HG03064 (cell line): Measurements from ENCODE around the gene MYOM1.

ENCODE experiments used
- ATAC-seq: cut with Tn5 transposase; IDR thresholded peaks from one replicate; pipeline ENCODE4 v1.9.1; 2021; ENCODE audit warnings: low read depth; ENCODE audit not compliant: unreplicated experiment

MYOM1 gene

GRCh38 chr18:3250237-3251107, 30.7 kb upstream of the MYOM1 start:
- no peak for ATAC-seq

- no peak for ATAC-seq
Observed at GRCh38 chr18:3248658-3249359, 29.0 kb upstream of the MYOM1 start.

- peak; percentile 0 for ATAC-seq
Observed at GRCh38 chr18:3248062-3248657, 28.4 kb upstream of the MYOM1 start.

DNA sequence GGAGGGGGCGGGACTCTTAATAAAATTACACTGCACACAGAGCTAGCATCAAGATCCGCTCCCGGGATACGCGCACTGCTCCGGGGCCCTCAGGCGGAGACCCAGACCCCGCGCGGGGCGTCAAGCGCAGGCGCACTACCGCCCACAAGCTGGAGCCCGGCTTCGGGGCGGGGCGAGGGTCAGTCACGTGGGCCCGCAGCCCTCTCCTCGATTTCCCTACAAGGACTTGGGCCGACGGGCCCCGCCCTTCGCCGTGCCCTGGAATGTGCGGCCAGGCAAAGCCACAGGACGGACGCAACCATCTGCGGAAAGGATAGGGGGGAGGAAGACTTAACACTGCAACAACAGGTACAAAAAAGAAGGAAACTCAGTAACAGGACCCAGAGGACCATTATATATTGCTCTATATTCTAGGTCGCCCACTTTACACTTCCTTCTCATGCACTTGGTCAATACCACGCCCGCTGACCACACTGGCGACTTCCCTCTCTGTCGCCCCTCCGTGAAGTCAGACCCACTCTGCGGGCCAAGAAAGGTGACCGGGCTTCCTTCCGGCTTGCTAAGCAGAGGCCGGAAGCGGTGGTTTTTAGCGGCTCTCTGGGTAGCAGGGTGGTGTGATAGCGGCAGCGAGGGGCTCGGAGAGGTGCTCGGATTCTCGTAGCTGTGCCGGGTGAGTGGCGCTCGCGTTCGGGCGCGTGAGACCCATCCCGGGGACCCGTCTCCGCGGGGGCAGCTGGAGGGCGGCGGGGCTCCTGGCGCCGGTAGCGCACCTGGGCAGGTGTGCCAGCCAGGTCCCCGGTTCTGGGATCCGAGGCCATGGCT, 27.7 kb upstream of the MYOM1 start, which contains the start of gene MYL12A:
MYL12A (plus strand) TSS at position 562 of the 822 bp plus-strand sequence. CDS start 5,447 bp downstream, outside the sequence.
- peak; percentile 76 for ATAC-seq

DNA sequence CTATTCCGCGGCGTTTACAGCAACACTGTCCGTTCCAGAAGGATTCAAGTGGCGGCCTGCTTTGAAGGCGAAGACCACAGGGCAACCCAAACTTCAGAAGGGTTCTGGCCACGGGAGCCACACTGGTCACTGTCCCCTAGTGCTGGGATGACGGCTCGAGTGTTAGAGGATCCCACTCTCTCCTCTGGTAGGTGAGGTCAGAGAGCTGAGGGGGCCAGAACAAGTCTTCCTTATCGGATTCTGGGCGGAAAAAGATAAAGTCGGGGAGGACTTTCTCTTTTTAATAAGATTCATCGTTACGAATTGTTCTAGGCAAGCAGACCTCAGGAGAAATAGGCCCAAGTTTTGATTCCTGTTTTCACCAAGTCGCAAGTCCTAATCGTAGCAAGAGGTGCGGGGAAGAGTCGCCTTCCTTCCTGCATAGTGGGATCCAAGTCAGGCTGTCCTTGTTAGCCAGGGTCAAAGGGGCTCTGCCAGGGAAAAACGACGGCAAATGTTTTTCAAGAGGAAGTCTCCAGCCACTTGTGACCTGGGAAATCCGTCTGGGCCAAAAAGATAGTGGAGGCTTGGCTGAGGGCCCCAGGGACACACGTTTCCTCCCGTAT, 27.0 kb upstream of the MYOM1 start:
- ATAC-seq = no peak

- peak; percentile 47 for ATAC-seq
Observed at GRCh38 chr18:3245853-3246634, 26.3 kb upstream of the MYOM1 start.

DNA sequence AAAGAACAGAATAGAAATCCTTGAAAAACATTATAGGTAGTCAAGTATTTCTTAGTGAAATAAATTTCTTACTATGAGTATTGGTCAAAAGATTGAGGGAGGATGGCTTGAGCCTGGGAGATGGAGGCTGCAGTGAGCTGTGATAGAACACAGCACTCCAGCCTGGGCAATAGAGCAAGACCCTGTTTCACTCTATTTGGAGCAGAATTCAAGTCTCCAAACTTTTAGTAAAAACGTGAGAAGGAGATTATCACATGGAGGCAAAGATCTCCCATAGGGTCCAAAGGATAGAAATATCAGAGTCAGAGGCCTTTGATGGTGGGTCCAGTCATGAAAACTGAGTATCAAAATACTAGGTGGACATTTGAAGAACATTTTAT, 25.4 kb upstream of the MYOM1 start:
- no peak for ATAC-seq

- ATAC-seq = no peak
Observed at GRCh38 chr18:3238742-3239141, 19.0 kb upstream of the MYOM1 start.

GRCh38 chr18:3236470-3236869, 16.7 kb upstream of the MYOM1 start:
- no peak for ATAC-seq

DNA sequence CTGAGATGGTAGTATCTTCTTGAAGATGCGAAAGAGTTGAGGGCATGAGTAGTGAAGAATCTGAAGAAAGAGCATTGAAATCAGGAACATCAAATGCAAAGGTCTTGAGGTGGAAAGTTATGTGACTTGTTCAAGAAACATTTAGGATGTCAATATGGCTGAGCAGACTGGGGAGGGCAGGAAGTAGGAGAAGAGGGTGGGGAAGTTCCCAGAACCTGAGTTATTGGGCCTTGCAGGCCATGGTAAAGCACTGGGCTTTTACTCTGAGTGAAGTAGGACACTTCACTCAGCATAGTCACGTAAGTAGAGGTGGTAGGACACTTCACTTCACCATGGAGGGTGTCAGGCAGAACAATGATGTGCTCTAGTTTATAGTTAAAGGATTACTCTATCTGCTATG, 16.1 kb upstream of the MYOM1 start:
- ATAC-seq = no peak

GRCh38 chr18:3234457-3234856, 14.7 kb upstream of the MYOM1 start:
- ATAC-seq = no peak

DNA sequence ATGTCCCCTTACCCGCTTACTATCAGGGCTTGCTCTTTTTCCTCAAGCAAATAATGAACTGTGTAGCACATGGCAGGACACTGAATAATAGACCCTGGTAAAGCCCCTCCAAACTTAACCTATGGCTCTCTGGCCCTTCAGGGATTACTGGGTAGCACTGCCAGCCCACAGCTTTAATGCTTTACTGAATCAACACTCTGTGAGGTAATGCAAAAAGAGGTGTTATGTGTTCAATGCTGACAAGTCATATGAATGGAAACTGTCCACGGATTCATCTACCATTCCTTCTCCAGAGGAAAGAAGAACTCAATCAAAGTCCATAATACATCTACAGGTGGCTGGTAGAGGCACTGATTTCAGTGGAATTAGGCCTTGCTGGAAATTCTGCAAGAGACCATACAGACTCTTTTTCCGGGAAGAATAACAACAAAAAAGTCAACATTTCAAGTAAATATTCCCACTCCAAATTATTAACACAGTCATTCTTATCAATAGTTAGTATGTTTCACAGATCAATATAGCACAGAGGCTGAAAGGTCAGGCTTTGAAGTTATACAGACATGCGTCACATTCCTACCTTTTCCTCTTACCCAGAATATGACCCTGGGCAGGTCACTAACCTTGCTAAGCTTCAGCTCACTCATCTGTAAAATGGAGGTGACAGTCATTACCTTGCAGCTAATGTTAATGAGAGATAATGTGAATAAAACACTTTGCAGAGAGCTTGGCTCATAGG, 13.8 kb upstream of the MYOM1 start:
- ATAC-seq = no peak

GRCh38 chr18:3233004-3233403, 13.2 kb upstream of the MYOM1 start:
- no peak for ATAC-seq

DNA sequence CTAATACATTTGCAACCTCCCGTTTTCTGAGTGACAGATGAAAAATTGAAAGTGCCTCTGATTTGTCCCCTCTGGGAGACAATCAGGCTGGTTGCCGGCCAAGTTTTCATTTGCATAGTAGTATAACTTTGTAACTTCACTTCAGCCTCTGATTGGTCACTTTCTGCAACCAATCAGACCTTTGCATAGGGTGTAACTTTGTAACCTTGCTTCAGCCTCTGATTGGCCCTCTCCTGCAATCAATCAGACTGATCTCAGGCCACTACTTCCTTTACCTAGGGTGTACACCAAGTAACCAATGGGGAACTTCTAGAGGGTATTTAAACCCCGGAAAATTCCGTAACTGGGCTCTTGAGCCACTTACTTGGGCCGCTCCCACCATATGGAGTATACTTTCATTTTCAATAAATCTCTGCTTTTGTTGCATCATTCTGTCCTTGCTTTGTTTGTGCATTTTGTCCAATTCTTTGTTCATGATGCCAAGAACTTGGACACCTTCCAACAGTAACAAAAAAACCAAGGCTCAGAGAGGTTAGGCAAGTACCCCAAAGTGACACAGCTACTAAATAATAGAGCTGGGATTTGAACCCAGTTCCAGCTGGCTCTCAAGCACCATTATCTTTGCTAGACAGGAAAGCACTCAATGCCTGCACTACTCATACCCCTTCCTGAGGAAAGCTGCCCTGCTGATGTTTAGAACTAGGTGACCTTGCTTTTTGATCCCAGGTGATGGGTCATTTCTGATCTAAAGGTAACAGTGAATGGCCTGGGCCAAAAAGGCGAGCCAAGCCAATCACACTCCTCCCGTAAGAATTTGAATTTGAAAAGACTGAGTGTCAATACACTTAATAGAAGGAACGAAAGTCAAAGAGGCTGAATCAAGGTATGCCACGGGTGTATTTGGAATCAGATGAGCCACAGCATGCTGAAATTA, 10.9 kb upstream of the MYOM1 start:
- no peak for ATAC-seq

GRCh38 chr18:3226048-3226447, 6.3 kb upstream of the MYOM1 start:
- ATAC-seq = no peak

- ATAC-seq = no peak
Observed at GRCh38 chr18:3225588-3225987, 5.8 kb upstream of the MYOM1 start.

GRCh38 chr18:3224223-3224622, 4.5 kb upstream of the MYOM1 start:
- no peak for ATAC-seq

- no peak for ATAC-seq
Observed at GRCh38 chr18:3223356-3223755, 3.6 kb upstream of the MYOM1 start.
